ENCODE results near the gene BRSK2.

The BRSK2 gene

GRCh38 chr11:1469911-1470680 lies 80.4 kb downstream of the BRSK2 start:
- DNase-seq = no peak

- DNase-seq = no peak
Measured at GRCh38 chr11:1470681-1471611, 81.2 kb downstream of the BRSK2 start.

GRCh38 chr11:1471736-1472135 lies 82.0 kb downstream of the BRSK2 start:
- no peak for DNase-seq

DNA sequence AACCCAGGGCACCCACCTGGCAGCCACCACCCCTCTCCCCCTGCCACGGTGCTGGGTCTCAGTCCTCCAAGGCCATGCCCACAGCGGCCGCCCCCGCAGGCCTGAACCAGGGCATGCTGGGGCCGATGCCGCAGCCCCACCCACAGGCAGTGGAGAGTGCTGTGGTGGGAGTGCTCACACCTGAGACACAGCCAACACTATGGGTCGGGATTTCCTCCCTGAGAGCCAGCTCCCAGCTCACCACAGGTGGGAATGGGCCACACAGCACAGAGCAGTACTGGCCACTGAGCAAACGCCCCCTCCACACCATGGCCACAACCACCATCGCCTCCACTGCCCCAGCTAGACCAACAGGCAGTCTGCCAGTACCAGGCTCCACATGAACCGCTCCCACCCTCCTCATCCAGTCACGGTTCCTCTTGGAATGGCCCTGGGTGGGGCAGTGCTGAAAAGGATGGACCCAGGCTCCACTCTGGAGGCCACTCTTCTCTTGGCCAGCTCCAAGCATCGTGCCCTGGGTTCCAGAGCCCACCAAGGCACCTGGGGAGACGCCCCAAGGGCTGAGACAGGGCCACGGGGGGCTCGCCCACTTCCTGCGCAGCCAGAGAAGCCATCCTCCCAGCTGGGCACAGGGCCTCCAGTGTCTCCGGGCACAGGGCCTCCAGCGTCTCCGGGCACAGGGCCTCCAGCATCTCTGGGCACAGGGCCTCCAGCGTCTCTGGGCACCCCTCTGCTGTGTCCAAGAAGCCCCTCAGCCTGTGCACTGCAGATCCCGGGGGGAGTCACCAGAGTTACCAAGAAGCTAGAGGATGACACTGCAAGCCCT lies 82.7 kb downstream of the BRSK2 start:
- DNase-seq = no peak

GRCh38 chr11:1473011-1473628 lies 83.4 kb downstream of the BRSK2 start:
- no peak for DNase-seq

- DNase-seq = no peak
Measured at GRCh38 chr11:1473786-1474185, 84.1 kb downstream of the BRSK2 start.

DNA sequence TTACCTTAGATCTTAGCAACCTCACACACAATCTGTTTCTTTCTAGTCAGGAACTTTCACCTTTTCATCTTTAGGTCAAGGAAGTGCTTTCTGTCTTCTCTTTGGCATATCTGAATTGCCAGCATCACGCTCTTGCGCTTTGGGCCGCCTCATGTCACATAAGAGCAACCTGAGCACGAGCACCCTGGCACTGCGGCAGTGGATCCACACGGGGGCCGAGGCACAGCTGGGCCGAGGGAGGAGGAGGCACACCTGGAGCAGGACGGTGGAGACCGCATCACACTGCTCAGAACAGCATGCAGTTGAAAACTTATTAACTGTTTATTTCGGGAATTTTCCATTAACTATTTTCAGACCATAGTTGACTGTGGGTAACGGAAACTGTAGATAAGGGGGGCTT lies 86.1 kb downstream of the BRSK2 start:
- no peak for DNase-seq

GRCh38 chr11:1476940-1477736 lies 87.4 kb downstream of the BRSK2 start:
- DNase-seq = no peak

GRCh38 chr11:1478011-1478410 lies 88.3 kb downstream of the BRSK2 start:
- DNase-seq = no peak

DNA sequence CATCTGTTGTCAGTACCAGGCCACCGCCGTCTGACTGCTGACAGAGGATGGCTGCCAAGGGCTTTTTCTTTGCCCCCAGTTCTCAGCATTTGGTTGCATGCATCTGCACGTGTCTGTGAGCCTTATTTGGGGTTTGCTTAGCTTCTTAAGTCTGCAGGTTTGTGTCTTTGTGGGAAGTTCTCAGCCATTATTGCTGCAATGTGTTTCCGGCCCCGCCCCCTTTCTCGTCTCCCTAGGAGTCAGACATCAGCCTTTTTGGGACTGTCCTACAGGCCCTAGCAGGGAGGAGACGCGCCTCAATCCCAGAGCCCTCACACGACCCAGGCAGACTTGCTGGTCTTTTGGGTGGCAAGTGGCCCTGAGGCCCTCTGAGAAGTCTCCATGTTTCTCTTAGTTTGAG lies 88.8 kb downstream of the BRSK2 start:
- no peak for DNase-seq

DNA sequence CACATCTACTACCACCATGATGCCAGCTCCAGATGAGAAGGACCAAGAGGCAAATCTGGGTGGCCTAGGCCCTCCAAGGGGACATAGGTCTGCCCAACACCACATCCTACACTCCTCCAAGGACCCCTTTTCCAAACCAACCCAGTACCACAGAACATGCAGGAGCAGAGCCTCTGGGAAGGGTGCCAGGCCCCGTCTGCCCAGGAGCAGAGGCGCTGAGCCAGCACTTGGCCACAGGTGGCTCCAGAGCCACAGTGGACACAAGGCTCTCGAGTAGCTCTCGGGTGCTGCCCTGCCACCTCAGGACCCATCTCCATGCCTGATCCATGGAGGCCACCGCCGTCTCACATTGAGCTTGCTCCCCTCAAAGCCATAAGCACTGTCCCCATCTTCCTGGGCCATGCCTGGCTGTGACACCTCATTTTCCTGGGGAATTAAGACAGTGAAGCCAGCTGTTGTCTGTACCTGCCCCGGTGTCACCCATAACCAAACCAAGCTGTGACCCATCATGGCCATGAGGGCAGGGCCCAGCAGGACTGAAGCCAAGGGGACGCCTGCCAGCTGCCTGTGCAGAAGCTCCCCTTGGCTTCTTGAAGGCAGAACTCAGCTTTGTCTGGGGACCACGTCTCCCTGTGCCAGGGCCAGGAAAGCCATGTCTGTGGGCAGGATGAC lies 89.4 kb downstream of the BRSK2 start:
- DNase-seq = no peak

- DNase-seq = no peak
Measured at GRCh38 chr11:1479678-1480118, 90.0 kb downstream of the BRSK2 start.

GRCh38 chr11:1480191-1480554 lies 90.4 kb downstream of the BRSK2 start:
- DNase-seq = no peak

GRCh38 chr11:1480555-1481482 lies 91.1 kb downstream of the BRSK2 start:
- DNase-seq = no peak

GRCh38 chr11:1481483-1481825 lies 91.7 kb downstream of the BRSK2 start:
- no peak for DNase-seq

- no peak for DNase-seq
Measured at GRCh38 chr11:1481861-1482441, 92.2 kb downstream of the BRSK2 start.

DNA sequence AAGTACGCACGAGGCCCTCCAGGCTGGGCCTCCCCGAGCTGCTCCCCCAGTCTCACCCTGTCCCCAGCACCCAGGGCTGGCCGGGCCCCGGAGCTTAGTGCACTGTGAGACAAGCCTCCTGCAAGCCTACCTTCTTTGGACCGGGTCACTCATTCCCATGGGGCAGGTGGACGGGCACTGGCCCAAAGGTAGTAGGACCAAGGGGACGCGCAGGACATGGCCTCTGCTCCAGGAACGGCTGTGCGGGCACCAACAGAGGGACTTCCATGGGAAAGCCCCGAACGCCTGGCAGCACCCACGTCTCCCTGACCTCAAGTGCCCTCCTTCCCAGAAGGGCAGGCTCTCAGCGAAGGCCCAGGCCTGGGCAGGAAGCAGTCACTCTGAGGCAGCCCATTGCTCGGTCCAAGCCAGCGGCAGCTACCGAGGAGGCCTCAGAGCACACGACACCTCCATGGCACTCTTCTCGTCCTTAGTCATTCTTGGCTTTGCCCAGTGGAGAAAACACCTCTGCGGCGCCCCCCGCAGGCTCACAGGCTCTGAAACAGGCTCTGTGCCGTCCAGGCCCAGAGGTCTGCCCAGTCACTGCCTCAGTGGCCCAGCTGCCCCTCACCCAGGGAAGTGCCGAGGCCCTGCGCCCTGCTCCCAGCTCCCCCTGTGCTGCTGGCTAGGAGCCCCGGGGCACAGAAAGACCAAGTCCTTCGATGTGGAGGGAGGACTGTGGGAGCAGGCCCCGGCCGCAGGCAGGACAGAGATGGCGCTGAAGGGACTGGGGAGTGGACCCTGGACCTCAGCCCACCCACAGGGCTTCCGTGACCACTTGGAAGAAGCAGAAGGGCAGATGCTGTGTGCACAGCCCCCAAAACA lies 93.1 kb downstream of the BRSK2 start:
- no peak for DNase-seq

GRCh38 chr11:1483445-1483961 lies 93.8 kb downstream of the BRSK2 start:
- DNase-seq = no peak
